H1 (cell line): ENCODE results near the gene CENPF. TPM values are rescaled to one million over a fixed set of nuclear protein-coding genes. Genes with fewer than 3 reads are reported as not detected.

Experiments
- JUND ChIP-seq: IDR thresholded peaks from 2 replicates; pipeline ENCODE4 v1.6.1; 2011; ENCODE audit warnings: mild to moderate bottlenecking, improper control_type of control experiment, low read length
- RXRA ChIP-seq: IDR thresholded peaks from 2 replicates; pipeline ENCODE4 v1.6.1; 2011; ENCODE audit warnings: low read depth, mild to moderate bottlenecking, low read length, moderate library complexity; ENCODE audit not compliant: insufficient read depth
- polyA plus RNA-seq, 7 experiments: library from polyadenylated mRNA; depleted of rRNA in 3 of 7; stranded (reverse) in 5 of 7; unstranded in 2 of 7; fragments of >200 nt in 5 of 7; fragments of 200-250 nt in 2 of 7; gene quantifications; 1 replicate in 5 of 7; 2 replicates in 1 of 7; 4 replicates in 1 of 7; pipeline versions ENCODE4 v1.2.1 to v1.2.3, GENCODE V29; 2011 to 2013; ENCODE audit warnings: missing spikeins in 2 of 7, mixed read lengths in 2 of 7
- total RNA-seq: library from RNA; stranded (reverse); fragmentation: NEBNext Ultra II Directional; extraction: Animal tissue kit (Norgen Biotek cat#: 25700); gene quantifications from 2 replicates; pipeline ENCODE4 v1.2.1, GENCODE V29; 2021
- TF ChIP-seq, protein P1 (sequence below): fragments of 300-600 bp; sonication (generic); IDR thresholded peaks from 2 replicates; pipeline ENCODE4 v1.7.1; 2012; ENCODE audit warnings: low read length, moderate library complexity, mild to moderate bottlenecking, inconsistent platforms; ENCODE audit not compliant: insufficient replicate concordance
- TF ChIP-seq, protein P2 (sequence below): IDR thresholded peaks from 2 replicates; pipeline ENCODE4 v1.6.1; 2012; ENCODE audit warnings: inconsistent platforms

CENPF gene
- total and polyA plus RNA-seq, 2 of the 8 experiments (the other 6 are each of a cell fraction or from before 2014, with no cell fraction given), result 13.7 to 170 TPM

DNA sequence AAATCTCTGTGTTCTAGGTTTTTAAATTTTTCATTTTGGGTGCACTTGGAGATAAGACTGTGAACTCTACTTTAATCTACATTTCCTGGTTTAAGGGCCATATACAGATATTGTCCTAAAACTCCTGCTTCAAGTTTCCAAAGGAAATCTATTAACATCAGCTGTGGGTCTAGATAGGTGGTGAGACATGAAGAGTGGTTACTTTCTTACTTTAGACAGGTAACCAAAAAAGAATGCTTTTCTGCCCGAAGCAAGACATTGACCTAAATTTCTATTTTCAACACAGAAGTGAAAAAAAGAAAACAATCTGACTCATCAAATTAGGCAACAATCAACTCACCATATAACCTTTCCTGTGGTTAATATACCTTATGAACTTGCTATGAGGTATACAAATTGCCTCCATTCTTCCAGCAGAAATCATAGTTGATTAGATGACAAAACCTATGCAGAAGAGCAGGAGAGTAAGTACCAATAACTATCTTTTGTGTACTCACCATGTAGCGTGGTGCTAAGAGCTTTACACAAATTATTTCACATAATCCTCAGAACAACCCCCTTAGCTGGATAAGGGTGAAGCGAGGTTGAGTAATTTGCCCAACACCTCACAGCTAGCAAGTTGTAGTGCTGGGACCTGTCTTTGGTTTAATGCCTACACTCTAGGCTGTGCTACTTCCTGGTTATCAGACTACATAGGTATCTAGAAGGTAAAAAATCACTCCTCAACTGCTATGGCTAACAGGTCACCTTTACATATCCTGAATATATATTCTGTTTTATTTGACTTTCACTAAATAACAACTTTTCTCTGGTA lies 28.2 kb upstream of the CENPF start (continued):
- TF ChIP-seq JUND, result no peak
- TF ChIP-seq, protein P1, sequence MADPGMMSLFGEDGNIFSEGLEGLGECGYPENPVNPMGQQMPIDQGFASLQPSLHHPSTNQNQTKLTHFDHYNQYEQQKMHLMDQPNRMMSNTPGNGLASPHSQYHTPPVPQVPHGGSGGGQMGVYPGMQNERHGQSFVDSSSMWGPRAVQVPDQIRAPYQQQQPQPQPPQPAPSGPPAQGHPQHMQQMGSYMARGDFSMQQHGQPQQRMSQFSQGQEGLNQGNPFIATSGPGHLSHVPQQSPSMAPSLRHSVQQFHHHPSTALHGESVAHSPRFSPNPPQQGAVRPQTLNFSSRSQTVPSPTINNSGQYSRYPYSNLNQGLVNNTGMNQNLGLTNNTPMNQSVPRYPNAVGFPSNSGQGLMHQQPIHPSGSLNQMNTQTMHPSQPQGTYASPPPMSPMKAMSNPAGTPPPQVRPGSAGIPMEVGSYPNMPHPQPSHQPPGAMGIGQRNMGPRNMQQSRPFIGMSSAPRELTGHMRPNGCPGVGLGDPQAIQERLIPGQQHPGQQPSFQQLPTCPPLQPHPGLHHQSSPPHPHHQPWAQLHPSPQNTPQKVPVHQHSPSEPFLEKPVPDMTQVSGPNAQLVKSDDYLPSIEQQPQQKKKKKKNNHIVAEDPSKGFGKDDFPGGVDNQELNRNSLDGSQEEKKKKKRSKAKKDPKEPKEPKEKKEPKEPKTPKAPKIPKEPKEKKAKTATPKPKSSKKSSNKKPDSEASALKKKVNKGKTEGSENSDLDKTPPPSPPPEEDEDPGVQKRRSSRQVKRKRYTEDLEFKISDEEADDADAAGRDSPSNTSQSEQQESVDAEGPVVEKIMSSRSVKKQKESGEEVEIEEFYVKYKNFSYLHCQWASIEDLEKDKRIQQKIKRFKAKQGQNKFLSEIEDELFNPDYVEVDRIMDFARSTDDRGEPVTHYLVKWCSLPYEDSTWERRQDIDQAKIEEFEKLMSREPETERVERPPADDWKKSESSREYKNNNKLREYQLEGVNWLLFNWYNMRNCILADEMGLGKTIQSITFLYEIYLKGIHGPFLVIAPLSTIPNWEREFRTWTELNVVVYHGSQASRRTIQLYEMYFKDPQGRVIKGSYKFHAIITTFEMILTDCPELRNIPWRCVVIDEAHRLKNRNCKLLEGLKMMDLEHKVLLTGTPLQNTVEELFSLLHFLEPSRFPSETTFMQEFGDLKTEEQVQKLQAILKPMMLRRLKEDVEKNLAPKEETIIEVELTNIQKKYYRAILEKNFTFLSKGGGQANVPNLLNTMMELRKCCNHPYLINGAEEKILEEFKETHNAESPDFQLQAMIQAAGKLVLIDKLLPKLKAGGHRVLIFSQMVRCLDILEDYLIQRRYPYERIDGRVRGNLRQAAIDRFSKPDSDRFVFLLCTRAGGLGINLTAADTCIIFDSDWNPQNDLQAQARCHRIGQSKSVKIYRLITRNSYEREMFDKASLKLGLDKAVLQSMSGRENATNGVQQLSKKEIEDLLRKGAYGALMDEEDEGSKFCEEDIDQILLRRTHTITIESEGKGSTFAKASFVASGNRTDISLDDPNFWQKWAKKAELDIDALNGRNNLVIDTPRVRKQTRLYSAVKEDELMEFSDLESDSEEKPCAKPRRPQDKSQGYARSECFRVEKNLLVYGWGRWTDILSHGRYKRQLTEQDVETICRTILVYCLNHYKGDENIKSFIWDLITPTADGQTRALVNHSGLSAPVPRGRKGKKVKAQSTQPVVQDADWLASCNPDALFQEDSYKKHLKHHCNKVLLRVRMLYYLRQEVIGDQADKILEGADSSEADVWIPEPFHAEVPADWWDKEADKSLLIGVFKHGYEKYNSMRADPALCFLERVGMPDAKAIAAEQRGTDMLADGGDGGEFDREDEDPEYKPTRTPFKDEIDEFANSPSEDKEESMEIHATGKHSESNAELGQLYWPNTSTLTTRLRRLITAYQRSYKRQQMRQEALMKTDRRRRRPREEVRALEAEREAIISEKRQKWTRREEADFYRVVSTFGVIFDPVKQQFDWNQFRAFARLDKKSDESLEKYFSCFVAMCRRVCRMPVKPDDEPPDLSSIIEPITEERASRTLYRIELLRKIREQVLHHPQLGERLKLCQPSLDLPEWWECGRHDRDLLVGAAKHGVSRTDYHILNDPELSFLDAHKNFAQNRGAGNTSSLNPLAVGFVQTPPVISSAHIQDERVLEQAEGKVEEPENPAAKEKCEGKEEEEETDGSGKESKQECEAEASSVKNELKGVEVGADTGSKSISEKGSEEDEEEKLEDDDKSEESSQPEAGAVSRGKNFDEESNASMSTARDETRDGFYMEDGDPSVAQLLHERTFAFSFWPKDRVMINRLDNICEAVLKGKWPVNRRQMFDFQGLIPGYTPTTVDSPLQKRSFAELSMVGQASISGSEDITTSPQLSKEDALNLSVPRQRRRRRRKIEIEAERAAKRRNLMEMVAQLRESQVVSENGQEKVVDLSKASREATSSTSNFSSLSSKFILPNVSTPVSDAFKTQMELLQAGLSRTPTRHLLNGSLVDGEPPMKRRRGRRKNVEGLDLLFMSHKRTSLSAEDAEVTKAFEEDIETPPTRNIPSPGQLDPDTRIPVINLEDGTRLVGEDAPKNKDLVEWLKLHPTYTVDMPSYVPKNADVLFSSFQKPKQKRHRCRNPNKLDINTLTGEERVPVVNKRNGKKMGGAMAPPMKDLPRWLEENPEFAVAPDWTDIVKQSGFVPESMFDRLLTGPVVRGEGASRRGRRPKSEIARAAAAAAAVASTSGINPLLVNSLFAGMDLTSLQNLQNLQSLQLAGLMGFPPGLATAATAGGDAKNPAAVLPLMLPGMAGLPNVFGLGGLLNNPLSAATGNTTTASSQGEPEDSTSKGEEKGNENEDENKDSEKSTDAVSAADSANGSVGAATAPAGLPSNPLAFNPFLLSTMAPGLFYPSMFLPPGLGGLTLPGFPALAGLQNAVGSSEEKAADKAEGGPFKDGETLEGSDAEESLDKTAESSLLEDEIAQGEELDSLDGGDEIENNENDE, result no peak
- no peak for TF ChIP-seq RXRA
- TF ChIP-seq, protein P2, sequence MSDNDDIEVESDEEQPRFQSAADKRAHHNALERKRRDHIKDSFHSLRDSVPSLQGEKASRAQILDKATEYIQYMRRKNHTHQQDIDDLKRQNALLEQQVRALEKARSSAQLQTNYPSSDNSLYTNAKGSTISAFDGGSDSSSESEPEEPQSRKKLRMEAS, result no peak
